B cell (primary cell): ENCODE results near the gene DPYD. TPM values are rescaled to one million over a fixed set of nuclear protein-coding genes. Genes with fewer than 3 reads are reported as not detected.

Experiments
- ATAC-seq: fragments of 200-7000 bp; cut with Tn5 transposase; one replicate; pipeline ENCODE4 v1.10.0; 2021; ENCODE audit warnings: low read depth, mild to moderate bottlenecking, moderate number of reproducible peaks, moderate library complexity
- CTCF ChIA-PET: fragments of 350-600 bp; sonication (Branson Sonifier 250); formaldehyde crosslinking; loops from one replicate; lab custom pipeline; 2021; ENCODE audit warnings: antibody characterized with exemption, inconsistent platforms; lab: Charles Lee
- POLR2A ChIA-PET: fragments of 350-600 bp; sonication (Branson Sonifier 250); formaldehyde crosslinking; loops from one replicate; lab custom pipeline; 2021; ENCODE audit warnings: antibody characterized with exemption; lab: Charles Lee
- DNase-seq: peaks from one replicate; pipeline ENCODE4 v3.0.0; 2013
- H2AFZ ChIP-seq: 2 replicates; pipeline ENCODE4 v1.6.1; 2012; ENCODE audit warnings: mild to moderate bottlenecking, low read depth, low read length; ENCODE audit not compliant: insufficient read depth, poor library complexity, severe bottlenecking
- H3K27ac ChIP-seq, 2 donors: 1 replicate in 1 of 2; 2 replicates in 1 of 2; pipeline ENCODE4 v1.5.1; 2012 to 2013; ENCODE audit warnings: low read length in 2 of 2, mild to moderate bottlenecking in 2 of 2, moderate library complexity in 1 of 2
- H3K27me3 ChIP-seq, 4 experiments: fragments of 200-600 bp in 1 of 4; sonication (generic) in 1 of 4; replicated peaks in 1 of 4; 1 replicate in 2 of 4; 2 replicates in 2 of 4; pipeline versions ENCODE4 v1.6.1 to v1.7.0; 2013 to 2016; ENCODE audit warnings: low read length in 3 of 4, mild to moderate bottlenecking in 2 of 4, mixed read lengths in 1 of 4, moderate library complexity in 1 of 4; ENCODE audit not compliant: insufficient read depth in 4 of 4, control insufficient read depth in 3 of 4; ENCODE audit errors: control extremely low read depth in 1 of 4
- H3K36me3 ChIP-seq, 2 experiments: replicated peaks in 1 of 2; 1 replicate in 1 of 2; 2 replicates in 1 of 2; pipeline versions ENCODE4 v1.6.1 to v1.7.1; 2013; ENCODE audit warnings: low read length in 1 of 2; ENCODE audit not compliant: insufficient read depth in 2 of 2, control insufficient read depth in 1 of 2; ENCODE audit errors: control extremely low read depth in 1 of 2, extremely low read depth in 1 of 2
- H3K4me1 ChIP-seq, 2 donors: fragments of 200-600 bp in 1 of 2; sonication (generic) in 1 of 2; 1 replicate in 1 of 2; 2 replicates in 1 of 2; pipeline versions ENCODE4 v1.5.1 to v1.6.1; 2013 to 2017; ENCODE audit warnings: low read length in 2 of 2; ENCODE audit not compliant: control insufficient read depth in 2 of 2, insufficient read depth in 2 of 2
- H3K4me2 ChIP-seq: replicated peaks from 2 replicates; pipeline ENCODE3; 2012; ENCODE audit warnings: mild to moderate bottlenecking, low read depth, low read length; ENCODE audit not compliant: poor library complexity, severe bottlenecking
- H3K4me3 ChIP-seq, 5 experiments: fragments of 200-600 bp in 1 of 5; sonication (generic) in 1 of 5; 1 replicate in 3 of 5; 2 replicates in 2 of 5; pipeline versions ENCODE4 v1.5.1 to v1.7.0; 2011 to 2016; ENCODE audit warnings: low read length in 4 of 5, mild to moderate bottlenecking in 4 of 5, low read depth in 2 of 5, control low read depth in 1 of 5, moderate library complexity in 1 of 5; ENCODE audit not compliant: insufficient read depth in 1 of 5; ENCODE audit errors: control extremely low read depth in 1 of 5, extremely low read depth in 1 of 5
- H3K79me2 ChIP-seq: fragments of 200-600 bp; sonication (generic); one replicate; pipeline ENCODE4 v1.6.0; 2016; ENCODE audit warnings: low read length; ENCODE audit not compliant: control insufficient read depth, insufficient read depth
- H3K9ac ChIP-seq: fragments of 200-600 bp; sonication (generic); 2 replicates; pipeline ENCODE4 v1.6.1; 2017; ENCODE audit warnings: mild to moderate bottlenecking, low read length, moderate library complexity
- H3K9me3 ChIP-seq, 3 donors: one replicate each; pipeline versions ENCODE4 v1.6.1 to v1.7.1; 2013; ENCODE audit warnings: low read length in 2 of 3; ENCODE audit not compliant: control insufficient read depth in 2 of 3, insufficient read depth in 1 of 3; ENCODE audit errors: control extremely low read depth in 1 of 3
- H4K20me1 ChIP-seq: 2 replicates; pipeline ENCODE4 v1.6.0; 2012; ENCODE audit warnings: mild to moderate bottlenecking, low read length; ENCODE audit not compliant: insufficient read depth, control insufficient read depth, poor library complexity, severe bottlenecking
- H3K27ac Mint-ChIP-seq: one replicate; pipeline ENCODE4 v1.8.0; 2021; ENCODE audit warnings: mixed read lengths
- H3K27me3 Mint-ChIP-seq: one replicate; pipeline ENCODE4 v1.8.0; 2021; ENCODE audit warnings: mixed read lengths
- H3K4me1 Mint-ChIP-seq: one replicate; pipeline ENCODE4 v1.8.0; 2021; ENCODE audit warnings: mixed read lengths
- H3K4me3 Mint-ChIP-seq: one replicate; pipeline ENCODE4 v1.8.0; 2021; ENCODE audit warnings: mixed read lengths
- H3K9me3 Mint-ChIP-seq: one replicate; pipeline ENCODE4 v1.8.0; 2022; ENCODE audit warnings: mixed read lengths; ENCODE audit not compliant: insufficient read depth
- CTCF ChIP-seq: fragments of 200-600 bp; IDR thresholded peaks from one replicate; pipeline ENCODE4 v1.8.0; 2022; ENCODE audit warnings: antibody characterized with exemption, mild to moderate bottlenecking
- EZH2 ChIP-seq: IDR thresholded peaks from 2 replicates; pipeline ENCODE4 v1.6.1; 2012; ENCODE audit warnings: borderline replicate concordance, low read depth, mild to moderate bottlenecking, moderate library complexity, low read length; ENCODE audit not compliant: insufficient read depth, poor library complexity, severe bottlenecking
- WGBS: methylation state at CpG from one replicate; pipeline ENCODE4 v1.1.5; 2013; ENCODE audit warnings: missing lambda C conversion rate; ENCODE audit not compliant: insufficient coverage; 5-methylcytosine and 5-hydroxymethylcytosine counted together
- intact Hi-C: fragments of 100-400 bp; cut with micrococcal nuclease; formaldehyde crosslinking; loops from one replicate; pipeline ENCODE4 v1.10.0; 2022
- polyA plus RNA-seq: library from polyadenylated mRNA; depleted of rRNA; stranded (reverse); fragments of >200 nt; gene quantifications from 2 replicates; pipeline ENCODE4 v1.2.3, GENCODE V29; 2012
- total RNA-seq, 2 donors: library from RNA; stranded (reverse); fragments of 120-200 nt in 1 of 2; gene quantifications; 1 replicate in 1 of 2; 2 replicates in 1 of 2; pipeline versions ENCODE4 v1.2.3 to v1.2.4, GENCODE V29; 2013 to 2022

DPYD gene
- total and polyA plus RNA-seq, 2 donors (not counting 1 experiment from before 2014, with no cell fraction given) = 4.2 to 19.0 TPM

DNA sequence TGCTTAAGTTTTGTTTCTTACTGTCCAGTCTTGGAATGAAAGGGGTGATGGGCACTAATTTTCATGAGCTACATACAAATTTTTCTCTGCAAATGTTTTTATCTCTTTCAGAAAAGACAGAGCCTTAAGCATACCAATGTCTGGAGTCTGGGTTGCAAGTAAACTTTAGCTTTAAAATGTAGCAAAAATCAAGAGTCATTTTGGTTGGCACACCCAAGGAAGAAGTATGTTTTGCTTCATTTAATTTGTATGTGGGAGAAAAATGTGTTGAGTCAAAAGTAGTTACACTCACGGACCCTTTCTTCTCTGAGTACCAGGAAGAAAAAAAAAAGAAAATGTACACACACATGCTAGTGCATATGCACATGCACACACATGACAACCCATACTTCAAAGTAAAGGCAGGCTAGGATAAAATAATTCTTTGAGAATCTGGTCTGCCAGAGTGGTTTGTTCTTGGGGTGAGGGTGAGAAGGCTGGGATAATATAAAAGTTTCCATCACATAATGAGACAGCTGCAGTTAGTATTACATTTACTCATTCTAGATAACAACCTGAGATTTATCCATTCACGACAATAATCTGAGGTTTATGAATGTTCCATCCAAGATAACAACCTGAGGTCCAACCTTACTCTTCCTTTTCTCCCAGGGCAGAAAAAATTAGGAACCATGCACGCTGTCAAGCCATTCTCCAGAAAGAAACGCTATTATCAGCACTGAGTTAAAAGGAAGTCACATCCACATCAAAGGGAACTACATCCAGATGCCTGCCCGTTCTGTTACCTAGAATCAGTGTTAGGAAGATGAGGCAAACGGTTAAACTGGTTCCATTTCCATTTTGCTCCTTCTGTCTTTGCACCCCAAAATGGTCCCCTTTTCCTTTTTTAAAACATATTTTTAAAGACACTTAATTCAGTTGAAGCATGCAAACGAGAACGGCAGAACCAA lies 9.3 kb downstream of the DPYD start:
- H3K27ac Mint-ChIP-seq = no peak overlapping the region
- Histone ChIP-seq H3K27ac (no peak overlapping the region), H3K36me3 (no peaks in the 10 kb centered on the region), H3K9me3 (peaks cover 0 to 2% (median 0%) of the 10 kb centered on the region in 3 donors), H3K79me2 (peaks cover 45% of the 10 kb centered on the region), H3K9ac (no peak overlapping the region), H2AFZ (no peak overlapping the region), H3K4me2 (no peak overlapping the region), H3K4me1 (peaks cover 0 to 7% of the 10 kb centered on the region in 2 donors), H3K4me3 (no peak overlapping the region), H3K27me3 (no peaks in the 10 kb centered on the region), H4K20me1 (peaks cover 3% of the 10 kb centered on the region)
- H3K9me3 Mint-ChIP-seq = no peaks in the 10 kb centered on the region
- CTCF ChIA-PET = interaction anchor here (1.1 kb wide), 1 partner anchor 153 kb away, joined by 3 read pairs; no protein-coding TSS in a partner anchor
- POLR2A ChIA-PET = no interaction called here
- intact Hi-C loops = no loop called here
- TF ChIP-seq EZH2 (no peak), CTCF (no peak)
- WGBS = 34% methylated on average over 3 of the region's 8 CpGs
- no peak overlapping the region for H3K4me3 Mint-ChIP-seq
- no peak for DNase-seq
- H3K27me3 Mint-ChIP-seq = no peaks in the 10 kb centered on the region
- no peak for ATAC-seq
- H3K4me1 Mint-ChIP-seq = peaks cover 5% of the 10 kb centered on the region

DNA sequence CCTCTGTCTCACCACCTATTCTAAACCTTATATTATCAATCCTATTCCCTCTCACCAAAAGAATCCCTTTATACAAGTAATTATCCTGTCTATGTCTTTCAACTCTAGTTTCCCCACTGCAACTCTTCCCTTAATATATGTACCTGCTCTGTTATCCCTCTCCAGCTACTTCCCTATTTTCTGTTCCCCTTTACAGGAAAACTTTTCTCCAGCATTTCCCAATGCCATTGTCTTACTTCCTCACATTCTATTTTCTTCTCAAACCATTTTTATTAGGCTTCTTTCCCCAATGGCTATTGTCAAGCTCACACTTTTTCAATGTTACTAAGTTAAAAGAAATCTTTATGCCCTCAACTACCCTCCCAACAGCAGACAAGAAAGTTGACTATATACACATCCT lies 11.6 kb downstream of the DPYD start:
- peaks cover 3% of the 10 kb centered on the region for H4K20me1 ChIP-seq
- Mint-ChIP-seq H3K27me3 (no peaks in the 10 kb centered on the region), H3K4me1 (peaks cover 5% of the 10 kb centered on the region), H3K9me3 (no peaks in the 10 kb centered on the region), H3K4me3 (no peak overlapping the region), H3K27ac (no peak overlapping the region)
- TF ChIP-seq CTCF = no peak
- peaks cover 0 to 2% (median 0%) of the 10 kb centered on the region in 3 donors for H3K9me3 ChIP-seq
- no peak overlapping the region for H2AFZ ChIP-seq
- intact Hi-C loops = no loop called here
- no peak for DNase-seq
- ATAC-seq = no peak
- no peaks in the 10 kb centered on the region for H3K27me3 ChIP-seq
- H3K27ac ChIP-seq = no peak overlapping the region
- ChIA-PET POLR2A (no interaction called here), CTCF (no interaction called here)
- H3K9ac ChIP-seq = no peak overlapping the region
- peaks cover 38% of the 10 kb centered on the region for H3K79me2 ChIP-seq
- no peaks in the 10 kb centered on the region for H3K36me3 ChIP-seq
- peaks cover 0 to 7% of the 10 kb centered on the region in 2 donors for H3K4me1 ChIP-seq
- H3K4me3 ChIP-seq = no peak overlapping the region
- H3K4me2 ChIP-seq = no peak overlapping the region
